Astrocyte (in vitro differentiated cells and primary cell): ENCODE data around the gene PNLIPRP1. TPM values are rescaled to one million over a fixed set of nuclear protein-coding genes. Genes with fewer than 3 reads are reported as not detected.

ENCODE experiments used
- DNase-seq: peaks from one replicate; pipeline ENCODE4 v3.0.0-alpha.2; 2010; ENCODE audit warnings: low read depth
- FAIRE-seq: peaks from 2 replicates; lab custom pipeline; 2011; peaks lifted over from hg19 to GRCh38; lab: Jason Lieb, UNC
- H2AFZ ChIP-seq: 2 replicates; pipeline ENCODE4 v1.6.0; 2012; ENCODE audit warnings: low read depth, low read length, inconsistent platforms
- H3K27ac ChIP-seq: 2 replicates; pipeline ENCODE4 v1.5.1; 2011; ENCODE audit warnings: low read depth, low read length, inconsistent platforms
- H3K27me3 ChIP-seq: 2 replicates; pipeline ENCODE4 v1.6.0; 2011; ENCODE audit warnings: low read length, inconsistent platforms; ENCODE audit not compliant: insufficient read depth
- H3K36me3 ChIP-seq: 2 replicates; pipeline ENCODE4 v1.5.1; 2011; ENCODE audit warnings: low read length, inconsistent platforms; ENCODE audit not compliant: insufficient read depth
- H3K4me1 ChIP-seq: 2 replicates; pipeline ENCODE4 v1.5.1; 2011; ENCODE audit warnings: low read length, inconsistent platforms; ENCODE audit not compliant: insufficient read depth
- H3K4me2 ChIP-seq: 2 replicates; pipeline ENCODE4 v1.6.0; 2012; ENCODE audit warnings: low read length, inconsistent platforms
- H3K4me3 ChIP-seq: 2 replicates; pipeline ENCODE4 v1.5.1; 2011; ENCODE audit warnings: low read depth, mild to moderate bottlenecking, low read length, inconsistent platforms; ENCODE audit not compliant: insufficient read depth
- H3K79me2 ChIP-seq: 2 replicates; pipeline ENCODE4 v1.6.0; 2012; ENCODE audit warnings: mild to moderate bottlenecking, low read length, inconsistent platforms; ENCODE audit not compliant: insufficient read depth
- H3K9ac ChIP-seq: 2 replicates; pipeline ENCODE4 v1.6.0; 2012; ENCODE audit warnings: mild to moderate bottlenecking, low read length, inconsistent platforms
- H3K9me3 ChIP-seq: 2 replicates; pipeline ENCODE4 v1.5.1; 2012; ENCODE audit warnings: low read depth, mild to moderate bottlenecking, low read length, inconsistent platforms; ENCODE audit not compliant: insufficient read depth
- H4K20me1 ChIP-seq: 2 replicates; pipeline ENCODE4 v1.6.0; 2012; ENCODE audit warnings: low read length, inconsistent platforms; ENCODE audit not compliant: insufficient read depth
- H3K27ac Mint-ChIP-seq: one replicate; pipeline ENCODE4 v1.8.0; 2021; ENCODE audit warnings: mild to moderate bottlenecking, mixed read lengths; ENCODE audit not compliant: unreplicated experiment
- H3K27me3 Mint-ChIP-seq: one replicate; pipeline ENCODE4 v1.8.0; 2021; ENCODE audit warnings: low read depth, mixed read lengths; ENCODE audit not compliant: unreplicated experiment
- H3K36me3 Mint-ChIP-seq: one replicate; pipeline ENCODE4 v1.8.0; 2021; ENCODE audit warnings: low read depth, mixed read lengths; ENCODE audit not compliant: unreplicated experiment
- H3K4me1 Mint-ChIP-seq: one replicate; pipeline ENCODE4 v1.8.0; 2021; ENCODE audit warnings: low read depth, mixed read lengths; ENCODE audit not compliant: unreplicated experiment
- H3K4me3 Mint-ChIP-seq: one replicate; pipeline ENCODE4 v1.8.0; 2021; ENCODE audit warnings: mild to moderate bottlenecking, moderate library complexity, mixed read lengths; ENCODE audit not compliant: unreplicated experiment
- H3K9me3 Mint-ChIP-seq: one replicate; pipeline ENCODE4 v1.8.0; 2021; ENCODE audit warnings: mild to moderate bottlenecking, mixed read lengths; ENCODE audit not compliant: unreplicated experiment
- CTCF ChIP-seq: IDR thresholded peaks from 2 replicates; pipeline ENCODE4 v1.5.1; 2011; ENCODE audit warnings: low read depth, mild to moderate bottlenecking, inconsistent platforms, low read length, moderate library complexity; ENCODE audit not compliant: insufficient read depth
- EZH2 ChIP-seq: IDR thresholded peaks from 2 replicates; pipeline ENCODE4 v1.6.1; 2012; ENCODE audit warnings: mild to moderate bottlenecking, low read length, inconsistent platforms; ENCODE audit not compliant: insufficient read depth
- total RNA-seq: library from RNA; stranded (reverse); gene quantifications from 2 replicates; pipeline ENCODE4 v1.2.1, GENCODE V29; 2021

Gene PNLIPRP1
- total RNA-seq, 1 donor from 2014 or later: not detected

- FAIRE-seq: no peak
- TF ChIP-seq EZH2 (no peak), CTCF (no peak)
- no peaks in the 10 kb centered on the region for H3K36me3 Mint-ChIP-seq
Measured at GRCh38 chr10:116574797-116575196, 16.0 kb upstream of the PNLIPRP1 start.

GRCh38 chr10:116587878-116588591, 2.7 kb upstream of the PNLIPRP1 start:
- H4K20me1 ChIP-seq: no peaks in the 10 kb centered on the region
- H3K4me1 Mint-ChIP-seq: peaks cover 3% of the 10 kb centered on the region
- peaks cover 8% of the 10 kb centered on the region for H3K9me3 ChIP-seq
- no peaks in the 10 kb centered on the region for H3K79me2 ChIP-seq
- no peaks in the 10 kb centered on the region for H3K9me3 Mint-ChIP-seq
- FAIRE-seq: no peak
- no peaks in the 10 kb centered on the region for H3K27me3 ChIP-seq
- H3K36me3 ChIP-seq: no peaks in the 10 kb centered on the region
- no peak for DNase-seq
- H3K4me2 ChIP-seq: no peak overlapping the region
- no peaks in the 10 kb centered on the region for H3K36me3 Mint-ChIP-seq
- H2AFZ ChIP-seq: no peak overlapping the region
- H3K4me3 ChIP-seq: no peak overlapping the region
- H3K9ac ChIP-seq: no peak overlapping the region
- TF ChIP-seq CTCF: no peak
- TF ChIP-seq EZH2: no peak
- no peak overlapping the region for H3K4me3 Mint-ChIP-seq
- peak overlapping the region; percentile 66 for H3K27ac Mint-ChIP-seq
- H3K27ac ChIP-seq: no peak overlapping the region
- no peaks in the 10 kb centered on the region for H3K4me1 ChIP-seq
- H3K27me3 Mint-ChIP-seq: peaks cover 9% of the 10 kb centered on the region

More at GRCh38 chr10:116574797-116575196, 16.0 kb upstream of the PNLIPRP1 start:
- Mint-ChIP-seq H3K9me3 (no peaks in the 10 kb centered on the region), H3K4me3 (no peak overlapping the region), H3K27ac (no peak overlapping the region), H3K4me1 (no peaks in the 10 kb centered on the region), H3K27me3 (peaks cover 2% of the 10 kb centered on the region)
- Histone ChIP-seq H3K4me2 (no peak overlapping the region), H3K9ac (no peak overlapping the region), H3K36me3 (no peaks in the 10 kb centered on the region), H3K4me1 (no peaks in the 10 kb centered on the region), H3K79me2 (no peaks in the 10 kb centered on the region), H3K9me3 (peaks cover 2% of the 10 kb centered on the region), H3K4me3 (no peak overlapping the region), H3K27ac (no peak overlapping the region), H3K27me3 (peaks cover 2% of the 10 kb centered on the region), H4K20me1 (no peaks in the 10 kb centered on the region), H2AFZ (no peak overlapping the region)
- no peak for DNase-seq

- Histone ChIP-seq H3K9me3 (peaks cover 8% of the 10 kb centered on the region), H3K4me1 (no peaks in the 10 kb centered on the region), H3K27me3 (no peaks in the 10 kb centered on the region), H2AFZ (no peak overlapping the region), H3K4me3 (no peak overlapping the region), H3K79me2 (no peaks in the 10 kb centered on the region), H3K4me2 (no peak overlapping the region), H3K27ac (no peak overlapping the region), H4K20me1 (no peaks in the 10 kb centered on the region), H3K36me3 (no peaks in the 10 kb centered on the region), H3K9ac (no peak overlapping the region)
- Mint-ChIP-seq H3K27ac (no peak overlapping the region), H3K36me3 (no peaks in the 10 kb centered on the region), H3K27me3 (peaks cover 9% of the 10 kb centered on the region), H3K9me3 (no peaks in the 10 kb centered on the region), H3K4me3 (no peak overlapping the region), H3K4me1 (peaks cover 3% of the 10 kb centered on the region)
- TF ChIP-seq CTCF (no peak), EZH2 (no peak)
- FAIRE-seq (no peak), DNase-seq (no peak)
Measured at GRCh38 chr10:116588995-116589394, 1.8 kb upstream of the PNLIPRP1 start.
